ENCODE data around the gene ADPRHL1. TPM values are rescaled to one million over a fixed set of nuclear protein-coding genes. Genes with fewer than 3 reads are reported as not detected.
A peak's percentile ranks its signal among the peaks of the same experiment; 100 is the strongest.

Gene ADPRHL1
- total RNA-seq, 1 experiment from 2014 or later, result 1.5 TPM

- no peak for TF ChIP-seq ATF6 (CRISPR knock-in tag; IDR thresholded peaks at IDR 0.05)
Measured at GRCh38 chr13:113404366-113404722, 48.9 kb downstream of the ADPRHL1 start (continued).

- DNase-seq (ENCODE audit: low spot score) (peak; percentile 11), ATAC-seq (no peak)
- no peaks in the 10 kb centered on the region for H3K36me3 Mint-ChIP-seq
- no peaks in the 10 kb centered on the region for H3K27me3 Mint-ChIP-seq (ENCODE audit: low read depth)
- no peaks in the 10 kb centered on the region for H3K9me3 Mint-ChIP-seq
- CTCF ChIA-PET, result interaction anchor here (0.9 to 1.4 kb wide), 2 partner anchors 10 to 48 kb away, joined by 4 to 8 read pairs; no protein-coding TSS in a partner anchor
- TF ChIP-seq ZNF232 (CRISPR knock-in tag; IDR thresholded peaks at IDR 0.05), result no peak
- no peak for TF ChIP-seq GTF2I (CRISPR knock-in tag; conservative IDR thresholded peaks at IDR 0.05)
- no peak for TF ChIP-seq ZSCAN18 (CRISPR knock-in tag; IDR thresholded peaks at IDR 0.05)
- TF ChIP-seq GRHL2 (CRISPR knock-in tag; IDR thresholded peaks at IDR 0.05; ENCODE audit: insufficient replicate concordance, severe bottlenecking), result no peak
- no peak overlapping the region for H3K4me3 Mint-ChIP-seq
- H3K4me1 Mint-ChIP-seq, result peaks cover 5% of the 10 kb centered on the region
- no peak overlapping the region for H3K27ac Mint-ChIP-seq
- POLR2A ChIA-PET, result no interaction called here
Measured at GRCh38 chr13:113403255-113404104, 49.8 kb downstream of the ADPRHL1 start.

GRCh38 chr13:113402471-113403254 is 50.6 kb downstream of the ADPRHL1 start:
- CTCF ChIA-PET, result interaction anchor here (0.9 to 1.4 kb wide), 2 partner anchors 9 to 49 kb away, joined by 4 to 8 read pairs; no protein-coding TSS in a partner anchor
- TF ChIP-seq ZNF423 (CRISPR knock-in tag; IDR thresholded peaks at IDR 0.05) (no peak), PREB (CRISPR knock-in tag; IDR thresholded peaks at IDR 0.05; ENCODE audit: borderline replicate concordance) (no peak), RELA (CRISPR knock-in tag; IDR thresholded peaks at IDR 0.05; ENCODE audit: borderline replicate concordance) (no peak), CREM (CRISPR knock-in tag; IDR thresholded peaks at IDR 0.05) (no peak), ELF4 (CRISPR knock-in tag; IDR thresholded peaks at IDR 0.05; ENCODE audit: low read depth) (no peak), ESRRA (CRISPR knock-in tag; IDR thresholded peaks at IDR 0.05; ENCODE audit: borderline replicate concordance) (no peak), SP1 (CRISPR knock-in tag; conservative IDR thresholded peaks at IDR 0.05) (no peak), NFATC4 (CRISPR knock-in tag; IDR thresholded peaks at IDR 0.05) (no peak), FOXP4 (CRISPR knock-in tag; IDR thresholded peaks at IDR 0.05) (no peak), ZNF281 (CRISPR knock-in tag; IDR thresholded peaks at IDR 0.05) (no peak)
- no peak overlapping the region for H3K4me3 Mint-ChIP-seq
- H3K27ac Mint-ChIP-seq, result no peak overlapping the region; the same call in 1 of the 2 replicates
- peaks cover 5% of the 10 kb centered on the region for H3K4me1 Mint-ChIP-seq
- ATAC-seq (peak; percentile 22; the same call in 1 of the 2 replicates), DNase-seq (ENCODE audit: low spot score) (peak; percentile 25)
- no peaks in the 10 kb centered on the region for H3K9me3 Mint-ChIP-seq
- no peaks in the 10 kb centered on the region for H3K36me3 Mint-ChIP-seq
- POLR2A ChIA-PET, result no interaction called here
- no peaks in the 10 kb centered on the region for H3K27me3 Mint-ChIP-seq (ENCODE audit: low read depth)
